ENCODE results near the gene GOLGA8B.
A peak's percentile ranks its signal among the peaks of the same experiment; 100 is the strongest.
"Not testable (repeated sequence)": the region's sequence is repeated elsewhere in the genome, so short reads cannot be mapped to it uniquely, and the experiment has no call there.

The GOLGA8B gene

DNA sequence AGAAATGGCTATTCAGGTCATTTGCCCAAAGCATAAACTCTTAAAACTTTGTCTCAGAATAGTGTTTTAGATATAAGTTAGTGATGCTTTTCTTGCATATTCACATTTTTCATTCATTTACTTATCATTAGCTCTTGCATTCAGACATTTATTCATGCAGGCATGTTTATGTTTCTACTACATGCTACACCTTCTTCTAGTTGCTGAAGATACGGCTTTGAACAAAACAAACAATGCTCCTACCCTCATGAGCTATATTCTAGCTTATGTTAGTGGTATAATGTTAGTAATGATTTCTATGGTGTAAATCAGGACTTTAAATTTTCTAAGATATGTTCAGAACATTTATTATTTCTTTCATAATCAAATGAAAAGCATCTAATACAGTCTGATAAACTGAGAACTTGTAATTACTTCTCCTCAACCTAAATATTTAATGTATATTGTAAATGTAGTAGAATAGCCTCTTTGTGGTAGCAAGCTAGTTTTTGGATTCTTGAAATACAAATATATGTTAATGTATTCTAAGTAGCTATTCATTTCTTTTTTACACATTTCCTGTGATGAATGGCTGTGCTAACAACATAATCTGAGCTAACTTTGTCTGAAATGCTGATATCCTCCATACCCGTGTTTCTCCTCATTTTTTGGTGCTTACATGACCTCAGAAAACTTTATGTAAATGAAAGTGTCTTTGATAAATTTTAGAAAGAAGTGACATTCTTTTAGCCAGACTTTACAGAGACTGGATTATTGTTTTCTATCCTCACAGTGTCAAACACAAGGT, 15.5 kb upstream of the GOLGA8B start:
- no peaks in the 10 kb centered on the region for H3K9me3 ChIP-seq
- no peaks in the 10 kb centered on the region for H4K20me1 ChIP-seq
- H3K4me2 ChIP-seq = no peak overlapping the region
- no peaks in the 10 kb centered on the region for H3K27me3 ChIP-seq
- no peaks in the 10 kb centered on the region for H3K36me3 ChIP-seq
- no peak overlapping the region for H3K27ac ChIP-seq
- no peaks in the 10 kb centered on the region for H3K4me1 ChIP-seq
- no peak for TF ChIP-seq Cebpa-rat (IDR thresholded peaks at IDR 0.05)
- no peak overlapping the region for H3K4me3 ChIP-seq
- H3K9ac ChIP-seq = no peak overlapping the region

DNA sequence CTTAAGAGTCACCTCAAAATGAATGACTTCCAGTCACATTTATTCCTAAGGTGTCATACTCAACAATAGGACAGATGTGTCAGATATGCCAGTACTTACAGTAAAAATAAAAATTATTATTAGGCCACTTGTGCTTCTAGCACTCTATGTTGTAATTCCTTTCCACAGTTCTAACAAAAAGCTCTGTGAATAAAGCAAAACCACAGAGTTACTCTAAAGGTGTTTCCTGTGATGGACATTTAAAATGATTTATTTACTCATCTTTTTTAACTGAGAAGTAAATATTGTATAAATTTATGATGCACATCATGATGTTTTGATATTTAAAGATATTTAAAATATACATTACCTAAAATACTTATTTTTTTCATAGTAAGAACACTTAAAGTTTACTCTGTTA, 13.9 kb upstream of the GOLGA8B start:
- no peak overlapping the region for H3K27ac ChIP-seq
- H3K36me3 ChIP-seq = no peaks in the 10 kb centered on the region
- H4K20me1 ChIP-seq = no peaks in the 10 kb centered on the region
- no peaks in the 10 kb centered on the region for H3K9me3 ChIP-seq
- H3K27me3 ChIP-seq = no peaks in the 10 kb centered on the region
- no peak overlapping the region for H3K4me3 ChIP-seq
- H3K4me1 ChIP-seq = no peaks in the 10 kb centered on the region
- no peak overlapping the region for H3K4me2 ChIP-seq
- TF ChIP-seq Cebpa-rat (IDR thresholded peaks at IDR 0.05) = no peak
- H3K9ac ChIP-seq = no peak overlapping the region

DNA sequence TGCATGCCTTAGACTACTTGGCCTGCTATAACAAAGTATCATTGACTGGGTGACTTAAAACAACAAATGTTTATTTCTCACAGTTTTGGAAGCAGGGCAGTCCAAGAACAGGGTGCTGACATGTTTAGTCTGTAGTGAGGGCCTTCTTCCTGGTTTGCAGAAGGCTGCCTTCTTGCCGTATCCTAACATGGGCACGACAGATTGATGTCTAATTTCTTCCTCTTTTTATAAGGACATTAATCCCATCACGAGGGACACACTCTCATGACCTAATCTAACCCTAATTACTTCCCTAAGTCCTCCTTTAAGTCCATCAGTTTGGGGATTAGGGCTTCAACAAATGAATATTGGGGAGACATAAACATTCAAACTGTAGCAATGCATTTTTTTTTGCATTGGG, 10.9 kb upstream of the GOLGA8B start:
- Histone ChIP-seq H3K4me2 (no peak overlapping the region), H3K27ac (no peak overlapping the region), H3K9me3 (no peaks in the 10 kb centered on the region), H3K4me3 (no peak overlapping the region), H3K9ac (no peak overlapping the region), H3K36me3 (no peaks in the 10 kb centered on the region), H3K27me3 (no peaks in the 10 kb centered on the region), H4K20me1 (no peaks in the 10 kb centered on the region), H3K4me1 (peaks cover 10% of the 10 kb centered on the region)
- no peak for TF ChIP-seq Cebpa-rat (IDR thresholded peaks at IDR 0.05)

DNA sequence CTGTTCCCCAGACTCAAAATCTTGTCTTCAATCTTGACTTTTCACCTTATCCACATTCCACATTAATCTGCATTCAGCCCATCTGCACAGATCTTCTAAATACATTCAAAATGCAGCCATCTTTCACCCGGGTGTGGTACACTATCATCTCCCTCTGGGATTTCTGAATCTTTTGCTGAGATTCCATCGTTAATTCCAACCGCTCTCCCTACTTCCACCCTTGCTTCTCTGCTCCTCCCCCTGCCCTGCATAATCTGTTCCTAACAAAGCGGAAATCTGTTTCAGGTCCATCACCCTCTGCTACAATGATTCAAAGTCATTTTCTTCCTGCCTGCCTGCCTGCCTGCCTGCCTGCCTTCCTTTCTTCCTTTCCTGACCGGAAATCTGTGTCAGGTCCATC, 7.9 kb upstream of the GOLGA8B start:
- TF ChIP-seq Cebpa-rat (IDR thresholded peaks at IDR 0.05) = no peak
- Histone ChIP-seq H3K9me3 (no peaks in the 10 kb centered on the region), H4K20me1 (no peaks in the 10 kb centered on the region), H3K4me1 (peaks cover 10% of the 10 kb centered on the region), H3K27me3 (no peaks in the 10 kb centered on the region), H3K27ac (no peak overlapping the region), H3K4me2 (peak overlapping the region; percentile 43), H3K9ac (no peak overlapping the region), H3K4me3 (no peak overlapping the region), H3K36me3 (no peaks in the 10 kb centered on the region)

DNA sequence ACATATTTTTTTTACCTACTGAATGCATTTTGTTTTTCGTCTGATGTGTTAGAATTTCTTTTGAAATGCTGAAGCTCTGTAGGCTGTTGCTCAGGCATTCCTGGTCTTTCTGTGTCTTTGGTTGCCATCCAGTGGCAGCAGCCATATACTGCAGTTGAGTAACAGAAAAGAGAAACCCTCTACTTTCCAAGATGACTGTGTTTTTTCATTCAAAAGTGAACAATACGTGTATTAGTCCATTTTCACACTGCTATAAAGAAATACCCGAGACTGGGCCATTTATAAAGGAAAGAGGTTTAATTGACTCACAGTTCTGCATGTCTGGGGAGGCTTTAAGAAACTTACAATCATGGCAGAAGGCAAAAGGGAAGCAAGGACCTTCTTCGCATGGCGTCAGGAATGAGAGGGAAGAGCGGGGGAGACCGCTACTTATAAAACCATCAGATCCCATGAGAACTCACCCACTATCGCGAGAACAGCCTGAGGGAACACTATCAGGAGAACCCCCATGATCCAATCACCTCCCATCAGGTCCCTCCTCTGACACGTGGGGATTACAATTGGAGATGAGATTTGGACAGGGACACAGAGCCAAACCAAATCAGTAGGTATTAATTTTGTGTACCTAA, 4.7 kb upstream of the GOLGA8B start:
- H3K27me3 ChIP-seq = no peaks in the 10 kb centered on the region
- 0 out of 2 replicates have a peak overlapping the region, but pooled peaks have one; percentile 11 for H3K4me3 ChIP-seq
- H3K36me3 ChIP-seq = no peaks in the 10 kb centered on the region
- no peaks in the 10 kb centered on the region for H3K9me3 ChIP-seq
- H3K27ac ChIP-seq = no peak overlapping the region
- no peak overlapping the region for H3K9ac ChIP-seq
- no peaks in the 10 kb centered on the region for H4K20me1 ChIP-seq
- H3K4me2 ChIP-seq = peak overlapping the region; percentile 61
- TF ChIP-seq Cebpa-rat (IDR thresholded peaks at IDR 0.05) = no peak
- H3K4me1 ChIP-seq = peaks cover 16% of the 10 kb centered on the region

GRCh38 chr15:34585966-34586365, 2.5 kb upstream of the GOLGA8B start:
- H3K36me3 ChIP-seq, H3K9ac ChIP-seq, H3K27me3 ChIP-seq, H3K4me2 ChIP-seq, H3K9me3 ChIP-seq, H3K4me3 ChIP-seq, H3K27ac ChIP-seq: not testable (repeated sequence)
- Histone ChIP-seq H4K20me1 (peaks cover 18% of the 10 kb centered on the region), H3K4me1 (peaks cover 20% of the 10 kb centered on the region)

- Histone ChIP-seq H3K9ac (no peak overlapping the region), H3K27me3 (no peaks in the 10 kb centered on the region), H3K4me3 (no peak overlapping the region), H3K4me2 (no peak overlapping the region), H3K4me1 (peaks cover 20% of the 10 kb centered on the region), H3K36me3 (0 out of 2 replicates have a peak, but pooled peaks cover 6% of the 10 kb centered on the region), H3K9me3 (no peaks in the 10 kb centered on the region), H3K27ac (no peak overlapping the region), H4K20me1 (peaks cover 28% of the 10 kb centered on the region)
- TF ChIP-seq Cebpa-rat (IDR thresholded peaks at IDR 0.05) = no peak
Observed at GRCh38 chr15:34584996-34585395, 1.5 kb upstream of the GOLGA8B start.

DNA sequence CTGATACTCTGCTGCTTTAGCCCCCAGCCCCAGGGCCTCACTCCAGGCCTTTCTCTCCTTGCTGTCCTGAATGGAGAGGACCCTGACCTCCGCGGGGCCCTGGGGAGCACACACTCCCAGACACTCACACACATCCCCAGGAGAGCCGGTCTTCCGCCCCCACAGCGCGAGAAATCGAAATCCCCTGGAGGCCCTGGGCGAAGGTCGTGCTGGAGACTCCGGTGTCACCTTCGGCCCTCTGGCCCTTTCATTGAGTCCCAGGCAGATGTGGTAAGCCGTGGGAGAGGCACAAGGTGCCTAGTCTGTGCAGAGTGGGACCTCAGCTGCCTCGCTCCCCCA, 848 bp upstream of the GOLGA8B start:
- Histone ChIP-seq H3K27ac (peak overlapping the region; percentile 81), H3K27me3 (no peaks in the 10 kb centered on the region), H4K20me1 (peaks cover 35% of the 10 kb centered on the region), H3K9ac (peak overlapping the region; percentile 83), H3K4me3 (peak overlapping the region; percentile 94), H3K4me1 (peaks cover 20% of the 10 kb centered on the region), H3K9me3 (no peaks in the 10 kb centered on the region), H3K36me3 (0 out of 2 replicates have a peak, but pooled peaks cover 6% of the 10 kb centered on the region), H3K4me2 (peak overlapping the region; percentile 98)
- no peak for TF ChIP-seq Cebpa-rat (IDR thresholded peaks at IDR 0.05)

GRCh38 chr15:34582461-34583371, 735 bp downstream of the GOLGA8B start:
- Histone ChIP-seq H3K9ac (peak overlapping the region; percentile 83), H3K9me3 (no peaks in the 10 kb centered on the region), H3K27ac (peak overlapping the region; percentile 81), H4K20me1 (peaks cover 51% of the 10 kb centered on the region), H3K4me2 (peak overlapping the region; percentile 98), H3K4me1 (peaks cover 20% of the 10 kb centered on the region), H3K36me3 (0 out of 2 replicates have a peak, but pooled peaks cover 6% of the 10 kb centered on the region), H3K27me3 (no peaks in the 10 kb centered on the region), H3K4me3 (peak overlapping the region; percentile 94)
- TF ChIP-seq Cebpa-rat (IDR thresholded peaks at IDR 0.05) = no peak

GRCh38 chr15:34581687-34582460, 1.6 kb downstream of the GOLGA8B start:
- H3K9me3 ChIP-seq, H3K36me3 ChIP-seq, H3K27me3 ChIP-seq: not testable (repeated sequence)
- H4K20me1 ChIP-seq = peaks cover 59% of the 10 kb centered on the region
- peak overlapping the region; percentile 81; the same call in 1 of the 2 replicates for H3K27ac ChIP-seq
- peak overlapping the region; percentile 94 for H3K4me3 ChIP-seq
- H3K4me1 ChIP-seq = peaks cover 20% of the 10 kb centered on the region
- peak overlapping the region; percentile 98 for H3K4me2 ChIP-seq
- H3K9ac ChIP-seq = peak overlapping the region; percentile 83

Measured in BLaER1 (cell line).